ENCODE results near the gene FAM163B.

The FAM163B gene

DNA sequence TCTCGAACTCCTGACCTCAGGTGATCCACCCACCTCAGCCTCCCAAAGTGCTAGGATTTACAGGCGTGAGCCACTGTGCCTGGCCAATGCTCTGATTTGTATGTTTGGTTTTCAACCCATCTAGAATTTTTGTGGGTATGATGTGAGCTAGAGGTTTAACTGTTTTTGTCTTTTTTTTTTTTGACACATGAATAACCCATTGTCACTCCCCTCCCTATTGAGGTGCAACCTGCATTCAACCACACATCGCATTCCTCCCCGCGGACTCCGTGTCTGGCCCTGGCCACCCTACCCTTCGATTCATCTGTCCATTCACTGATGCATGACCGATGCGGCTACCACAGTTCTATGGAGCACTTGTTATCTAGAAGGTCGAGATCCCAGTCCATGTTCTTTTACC, 9.5 kb upstream of the FAM163B start:
- in situ Hi-C loops (cut with HindIII; ENCODE audit: low sequenced_read_pairs), result no loop called here
- DNase-seq (ENCODE audit: low read depth, low spot score), result no peak
- TF ChIP-seq, protein P1, sequence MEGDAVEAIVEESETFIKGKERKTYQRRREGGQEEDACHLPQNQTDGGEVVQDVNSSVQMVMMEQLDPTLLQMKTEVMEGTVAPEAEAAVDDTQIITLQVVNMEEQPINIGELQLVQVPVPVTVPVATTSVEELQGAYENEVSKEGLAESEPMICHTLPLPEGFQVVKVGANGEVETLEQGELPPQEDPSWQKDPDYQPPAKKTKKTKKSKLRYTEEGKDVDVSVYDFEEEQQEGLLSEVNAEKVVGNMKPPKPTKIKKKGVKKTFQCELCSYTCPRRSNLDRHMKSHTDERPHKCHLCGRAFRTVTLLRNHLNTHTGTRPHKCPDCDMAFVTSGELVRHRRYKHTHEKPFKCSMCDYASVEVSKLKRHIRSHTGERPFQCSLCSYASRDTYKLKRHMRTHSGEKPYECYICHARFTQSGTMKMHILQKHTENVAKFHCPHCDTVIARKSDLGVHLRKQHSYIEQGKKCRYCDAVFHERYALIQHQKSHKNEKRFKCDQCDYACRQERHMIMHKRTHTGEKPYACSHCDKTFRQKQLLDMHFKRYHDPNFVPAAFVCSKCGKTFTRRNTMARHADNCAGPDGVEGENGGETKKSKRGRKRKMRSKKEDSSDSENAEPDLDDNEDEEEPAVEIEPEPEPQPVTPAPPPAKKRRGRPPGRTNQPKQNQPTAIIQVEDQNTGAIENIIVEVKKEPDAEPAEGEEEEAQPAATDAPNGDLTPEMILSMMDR (IDR thresholded peaks at IDR 0.05; ENCODE audit: low read depth, low read length), result no peak
- H3K4me3 ChIP-seq (ENCODE audit: low read depth, low read length), result no peak overlapping the region

DNA sequence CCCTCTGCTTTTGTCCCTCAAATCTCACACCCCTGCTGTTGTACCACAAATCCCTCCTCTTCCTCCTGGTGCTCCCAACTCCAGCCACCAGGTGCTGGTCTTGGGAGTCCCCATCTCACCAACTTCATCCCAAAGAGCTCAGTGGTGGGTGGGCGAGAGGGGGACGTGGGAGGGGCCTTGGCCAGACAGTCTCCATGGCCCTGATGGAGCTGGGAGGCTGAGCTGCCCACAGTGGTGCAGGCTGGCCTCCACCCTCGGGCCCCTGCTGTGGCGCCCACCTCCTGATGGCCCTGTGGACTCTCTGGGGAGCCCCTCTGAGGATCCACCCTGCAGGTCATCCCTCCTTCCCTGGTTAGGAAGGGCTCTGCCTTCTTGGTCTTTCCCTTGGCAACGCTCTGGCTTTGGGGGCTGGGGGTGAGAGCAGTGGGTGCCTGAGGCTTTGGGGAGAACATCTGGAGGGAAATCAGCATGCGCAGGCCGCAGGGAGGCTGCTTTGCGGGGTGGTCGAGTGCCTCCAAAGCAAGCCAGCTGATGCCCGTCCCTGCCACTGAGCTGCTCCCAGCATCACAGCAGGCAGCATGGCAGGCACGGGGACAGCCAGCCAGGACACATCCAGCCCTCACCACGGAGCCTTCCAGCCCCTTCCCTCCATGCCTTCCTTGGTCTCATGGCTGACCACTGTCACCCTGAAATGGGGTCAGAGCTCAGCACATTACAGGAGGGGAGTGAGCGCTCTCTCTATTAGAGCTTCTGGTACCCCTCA, 7.6 kb upstream of the FAM163B start:
- DNase-seq (ENCODE audit: low read depth, low spot score), result no peak
- in situ Hi-C loops (cut with HindIII; ENCODE audit: low sequenced_read_pairs), result no loop called here
- TF ChIP-seq, protein P1 (IDR thresholded peaks at IDR 0.05; ENCODE audit: low read depth, low read length), result no peak
- no peak overlapping the region for H3K4me3 ChIP-seq (ENCODE audit: low read depth, low read length)

DNA sequence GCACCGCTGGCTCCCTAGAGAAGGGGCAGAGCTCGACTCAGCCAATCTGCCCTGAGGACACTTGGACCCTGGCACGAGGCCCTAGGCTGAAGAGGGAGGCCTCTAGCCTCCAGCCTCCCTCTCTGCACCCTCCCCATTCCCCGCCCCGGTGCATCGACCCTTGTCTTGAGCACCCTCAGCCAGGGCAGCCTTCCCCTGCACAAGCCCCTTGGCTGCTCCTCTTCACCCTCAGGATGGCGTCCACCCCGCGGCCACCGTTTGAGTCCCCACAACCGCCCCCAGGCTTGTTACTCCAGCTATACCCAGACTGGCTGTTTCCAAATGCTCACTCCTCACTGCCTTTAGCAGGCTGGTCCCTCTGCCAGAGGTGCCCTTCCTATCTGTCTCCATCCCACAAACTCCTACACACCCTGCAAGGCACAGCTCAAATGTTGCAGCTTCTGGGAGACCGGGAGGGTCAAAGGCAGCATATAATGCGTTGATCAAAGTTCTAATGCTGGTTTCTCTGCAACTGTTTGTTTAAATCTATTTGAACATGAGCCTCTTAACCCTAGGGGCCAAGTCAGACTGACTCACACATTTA, 6.5 kb upstream of the FAM163B start:
- H3K4me3 ChIP-seq (ENCODE audit: low read depth, low read length), result no peak overlapping the region
- TF ChIP-seq, protein P1 (IDR thresholded peaks at IDR 0.05; ENCODE audit: low read depth, low read length), result no peak
- in situ Hi-C loops (cut with HindIII; ENCODE audit: low sequenced_read_pairs), result no loop called here
- no peak for DNase-seq (ENCODE audit: low read depth, low spot score)

DNA sequence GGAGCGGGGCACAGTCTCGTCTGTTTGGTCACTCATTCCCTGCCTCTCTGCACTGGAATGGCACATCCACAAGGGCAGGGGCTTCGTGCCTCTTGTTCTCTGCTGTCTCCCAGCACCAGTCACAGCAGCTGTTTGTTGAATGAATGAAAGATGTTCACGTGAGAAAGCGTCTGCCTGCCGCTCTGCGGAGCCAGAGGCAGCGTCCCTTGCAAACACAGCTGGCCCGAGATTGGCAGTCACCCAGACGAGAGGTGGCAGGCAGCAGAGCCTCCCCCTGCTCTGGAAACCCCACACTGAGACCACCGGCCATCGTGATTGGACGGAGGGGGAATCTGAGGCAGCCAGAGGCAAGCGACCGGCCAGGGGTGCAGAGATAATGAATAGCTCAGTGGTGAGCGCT, 6.0 kb upstream of the FAM163B start:
- no peak overlapping the region for H3K4me3 ChIP-seq (ENCODE audit: low read depth, low read length)
- in situ Hi-C loops (cut with HindIII; ENCODE audit: low sequenced_read_pairs), result no loop called here
- no peak for DNase-seq (ENCODE audit: low read depth, low spot score)
- TF ChIP-seq, protein P1 (IDR thresholded peaks at IDR 0.05; ENCODE audit: low read depth, low read length), result no peak

DNA sequence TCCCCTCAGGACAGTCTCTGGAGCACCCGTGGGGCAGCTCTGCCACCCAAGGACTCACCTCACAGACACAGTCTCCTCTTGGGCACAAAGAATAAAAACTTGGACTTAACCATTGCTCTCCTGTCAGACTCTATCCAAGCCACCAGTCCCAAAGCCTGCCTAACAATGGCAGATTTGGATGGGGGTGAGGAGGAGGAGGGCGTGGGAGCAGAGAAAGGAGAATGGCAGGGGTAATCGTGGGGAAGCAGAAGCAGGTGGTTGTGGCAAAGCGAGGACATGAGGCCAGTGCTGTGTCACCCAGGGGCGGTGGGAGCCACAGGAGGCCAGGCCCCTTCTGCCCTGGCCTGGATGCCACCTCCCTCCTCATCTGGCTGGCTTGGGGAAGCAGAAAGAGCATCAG, 5.5 kb upstream of the FAM163B start:
- no peak overlapping the region for H3K4me3 ChIP-seq (ENCODE audit: low read depth, low read length)
- TF ChIP-seq, protein P1 (IDR thresholded peaks at IDR 0.05; ENCODE audit: low read depth, low read length), result no peak
- in situ Hi-C loops (cut with HindIII; ENCODE audit: low sequenced_read_pairs), result no loop called here
- no peak for DNase-seq (ENCODE audit: low read depth, low spot score)

DNA sequence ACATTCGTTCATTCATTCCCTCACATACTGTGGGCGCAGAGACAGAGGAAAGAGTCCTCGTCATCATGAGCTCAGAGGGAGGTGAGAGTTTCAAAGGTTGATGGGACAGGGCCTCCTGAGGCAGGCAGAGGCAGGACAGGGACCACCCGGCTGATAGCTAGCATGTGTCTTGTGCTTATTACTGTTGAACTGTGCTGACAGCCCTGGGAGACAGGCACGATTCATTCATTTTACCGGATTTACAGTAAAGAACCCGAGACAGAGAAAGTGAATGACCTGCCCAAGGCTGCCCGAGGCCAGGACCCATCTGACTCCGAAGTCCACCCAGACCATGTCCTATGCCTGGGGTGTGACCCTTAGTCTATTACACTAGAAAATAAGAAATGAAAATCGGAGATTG, 4.9 kb upstream of the FAM163B start:
- H3K4me3 ChIP-seq (ENCODE audit: low read depth, low read length), result no peak overlapping the region
- in situ Hi-C loops (cut with HindIII; ENCODE audit: low sequenced_read_pairs), result no loop called here
- TF ChIP-seq, protein P1 (IDR thresholded peaks at IDR 0.05; ENCODE audit: low read depth, low read length), result no peak
- no peak for DNase-seq (ENCODE audit: low read depth, low spot score)
